Naive thymus-derived CD4-positive, alpha-beta T cell (primary cell): Measurements from ENCODE around the gene FNDC3B. TPM values are rescaled to one million over a fixed set of nuclear protein-coding genes. Genes with fewer than 3 reads are reported as not detected.

Experiments
- ATAC-seq: fragments of 150-1000 bp; cut with Tn5 transposase; 2 replicates; pipeline ENCODE4 v1.10.0; 2021; ENCODE audit warnings: mild to moderate bottlenecking, moderate library complexity
- CTCF ChIA-PET: fragments of 350-600 bp; sonication (Branson Sonifier 250); formaldehyde crosslinking; loops from one replicate; lab custom pipeline; 2021; ENCODE audit warnings: antibody characterized with exemption; lab: Charles Lee
- POLR2A ChIA-PET: fragments of 350-600 bp; sonication (Branson Sonifier 250); formaldehyde crosslinking; loops from one replicate; lab custom pipeline; 2021; ENCODE audit warnings: antibody characterized with exemption, inconsistent platforms; lab: Charles Lee
- DNase-seq, 9 donors: peaks; one replicate each; pipeline versions ENCODE4 v3.0.0 to v3.0.0-alpha.2; 2020 to 2022; ENCODE audit warnings: mixed read lengths in 1 of 9
- H3K27ac ChIP-seq: one replicate; pipeline ENCODE4 v1.7.0; 2013; ENCODE audit warnings: mild to moderate bottlenecking, low read depth, low read length, moderate library complexity
- H3K27me3 ChIP-seq, 2 donors: one replicate each; pipeline ENCODE4 v1.7.0; 2013; ENCODE audit warnings: low read length in 2 of 2, mild to moderate bottlenecking in 2 of 2, moderate library complexity in 2 of 2; ENCODE audit not compliant: control insufficient read depth in 2 of 2, insufficient read depth in 2 of 2
- H3K36me3 ChIP-seq, 3 experiments: 1 replicate in 2 of 3; 2 replicates in 1 of 3; pipeline ENCODE4 v1.7.0; 2013; ENCODE audit warnings: low read length in 3 of 3, mild to moderate bottlenecking in 3 of 3, moderate library complexity in 1 of 3; ENCODE audit not compliant: insufficient read depth in 3 of 3, control insufficient read depth in 2 of 3
- H3K4me1 ChIP-seq, 2 donors: one replicate each; pipeline ENCODE4 v1.7.0; 2013; ENCODE audit warnings: low read length in 2 of 2, mild to moderate bottlenecking in 2 of 2, moderate library complexity in 1 of 2; ENCODE audit not compliant: control insufficient read depth in 2 of 2, insufficient read depth in 2 of 2
- H3K4me3 ChIP-seq: 2 replicates; pipeline ENCODE4 v1.7.0; 2013; ENCODE audit warnings: mild to moderate bottlenecking, low read length
- H3K9me3 ChIP-seq, 3 experiments: 1 replicate in 2 of 3; 2 replicates in 1 of 3; pipeline ENCODE4 v1.7.0; 2013; ENCODE audit warnings: low read length in 3 of 3; ENCODE audit not compliant: control insufficient read depth in 2 of 3
- H3K27ac Mint-ChIP-seq, 9 donors: one replicate each; pipeline ENCODE4 v1.8.0; 2020 to 2022; ENCODE audit warnings: mixed read lengths in 9 of 9, mild to moderate bottlenecking in 8 of 9, moderate library complexity in 5 of 9, inconsistent platforms in 2 of 9
- H3K27me3 Mint-ChIP-seq, 5 donors: one replicate each; pipeline ENCODE4 v1.8.0; 2021 to 2022; ENCODE audit warnings: mixed read lengths in 5 of 5, mild to moderate bottlenecking in 1 of 5
- H3K36me3 Mint-ChIP-seq, 5 donors: one replicate each; pipeline ENCODE4 v1.8.0; 2020 to 2022; ENCODE audit warnings: mixed read lengths in 5 of 5, mild to moderate bottlenecking in 3 of 5, inconsistent platforms in 1 of 5
- H3K4me1 Mint-ChIP-seq, 7 donors: one replicate each; pipeline ENCODE4 v1.8.0; 2020 to 2022; ENCODE audit warnings: mixed read lengths in 7 of 7, mild to moderate bottlenecking in 3 of 7, inconsistent platforms in 1 of 7
- H3K4me3 Mint-ChIP-seq, 10 donors: one replicate each; pipeline ENCODE4 v1.8.0; 2020 to 2022; ENCODE audit warnings: mild to moderate bottlenecking in 10 of 10, mixed read lengths in 10 of 10, moderate library complexity in 6 of 10, inconsistent platforms in 2 of 10
- H3K9me3 Mint-ChIP-seq, 11 donors: one replicate each; pipeline ENCODE4 v1.8.0; 2020 to 2022; ENCODE audit warnings: mixed read lengths in 11 of 11, mild to moderate bottlenecking in 4 of 11, inconsistent platforms in 1 of 11, moderate library complexity in 1 of 11
- intact Hi-C, 2 donors: fragments of 100-400 bp; cut with micrococcal nuclease; formaldehyde crosslinking; loops; one replicate each; pipeline ENCODE4 v1.15.1; 2023
- polyA plus RNA-seq, 2 donors: library from polyadenylated mRNA; unstranded; fragments of 300-500 nt; fragmentation: Illumina TruSeq; gene quantifications; one replicate each; pipeline ENCODE4 v1.2.3, GENCODE V29; 2021
- total RNA-seq, 6 experiments: library from RNA in 5 of 6; stranded (reverse) in 5 of 6; gene quantifications; 1 replicate in 5 of 6; 2 replicates in 1 of 6; pipeline ENCODE4 v1.2.3 and lab custom pipeline; 2021 to 2026

FNDC3B gene
- total and polyA plus RNA-seq, 7 experiments from 2014 or later: 8.6 to 78.6 (median 25.6) TPM

GRCh38 chr3:172199850-172200369, 160.5 kb downstream of the FNDC3B start:
- ChIA-PET POLR2A (no interaction called here), CTCF (no interaction called here)
- Mint-ChIP-seq H3K36me3 (peaks cover 10 to 58% (median 44%) of the 10 kb centered on the region in 5 donors), H3K4me3 (no peak overlapping the region), H3K27me3 (no peaks in the 10 kb centered on the region), H3K9me3 (peaks cover 4 to 27% (median 11%) of the 10 kb centered on the region in 11 donors), H3K27ac (no peak overlapping the region), H3K4me1 (peaks cover 0 to 13% (median 7%) of the 10 kb centered on the region in 7 donors)
- H3K36me3 ChIP-seq: no peaks in the 10 kb centered on the region
- H3K9me3 ChIP-seq: peaks cover 0 to 3% (median 0%) of the 10 kb centered on the region in 3 experiments
- no peak overlapping the region for H3K27ac ChIP-seq
- H3K4me3 ChIP-seq: no peak overlapping the region
- no peaks in the 10 kb centered on the region for H3K4me1 ChIP-seq
- no peak for DNase-seq
- ATAC-seq: no peak
- intact Hi-C loops: no loop called here
- no peaks in the 10 kb centered on the region for H3K27me3 ChIP-seq

- no peak for ATAC-seq
- no peak for DNase-seq
- intact Hi-C loops: no loop called here
- H3K27me3 Mint-ChIP-seq: no peaks in the 10 kb centered on the region
- Histone ChIP-seq H3K4me1 (no peaks in the 10 kb centered on the region), H3K9me3 (peaks cover 0 to 14% (median 0%) of the 10 kb centered on the region in 3 experiments), H3K4me3 (no peak overlapping the region), H3K27ac (no peak overlapping the region), H3K27me3 (no peaks in the 10 kb centered on the region), H3K36me3 (no peaks in the 10 kb centered on the region)
- no peak overlapping the region for H3K4me3 Mint-ChIP-seq
- H3K9me3 Mint-ChIP-seq: peaks cover 6 to 37% (median 14%) of the 10 kb centered on the region in 11 donors
- H3K4me1 Mint-ChIP-seq: peaks cover 0 to 7% (median 0%) of the 10 kb centered on the region in 7 donors
- POLR2A ChIA-PET: no interaction called here
- no peak overlapping the region for H3K27ac Mint-ChIP-seq
- CTCF ChIA-PET: no interaction called here
- H3K36me3 Mint-ChIP-seq: peaks cover 14 to 66% (median 57%) of the 10 kb centered on the region in 5 donors
Observed at GRCh38 chr3:172201136-172201869, 161.9 kb downstream of the FNDC3B start.

- CTCF ChIA-PET: no interaction called here
- Histone ChIP-seq H3K9me3 (peaks cover 0 to 14% (median 0%) of the 10 kb centered on the region in 3 experiments), H3K4me3 (no peak overlapping the region), H3K36me3 (no peaks in the 10 kb centered on the region), H3K27me3 (no peaks in the 10 kb centered on the region), H3K27ac (no peak overlapping the region), H3K4me1 (no peaks in the 10 kb centered on the region)
- Mint-ChIP-seq H3K36me3 (peaks cover 14 to 69% (median 59%) of the 10 kb centered on the region in 5 donors), H3K9me3 (peaks cover 6 to 39% (median 14%) of the 10 kb centered on the region in 11 donors), H3K4me1 (peaks cover 0 to 7% (median 0%) of the 10 kb centered on the region in 7 donors), H3K4me3 (no peak overlapping the region), H3K27me3 (no peaks in the 10 kb centered on the region), H3K27ac (no peak overlapping the region)
- intact Hi-C loops: no loop called here
- ATAC-seq (no peak), DNase-seq (no peak)
- POLR2A ChIA-PET: no interaction called here
Observed at GRCh38 chr3:172201870-172202236, 162.5 kb downstream of the FNDC3B start.

- Histone ChIP-seq H3K27me3 (no peaks in the 10 kb centered on the region), H3K27ac (no peak overlapping the region), H3K4me3 (no peak overlapping the region), H3K9me3 (peaks cover 0 to 14% (median 0%) of the 10 kb centered on the region in 3 experiments), H3K36me3 (no peaks in the 10 kb centered on the region), H3K4me1 (no peaks in the 10 kb centered on the region)
- Mint-ChIP-seq H3K36me3 (peaks cover 14 to 67% (median 60%) of the 10 kb centered on the region in 5 donors), H3K4me1 (peaks cover 0 to 8% (median 0%) of the 10 kb centered on the region in 7 donors), H3K27ac (no peak overlapping the region), H3K4me3 (no peak overlapping the region), H3K9me3 (peaks cover 6 to 40% (median 14%) of the 10 kb centered on the region in 11 donors), H3K27me3 (no peaks in the 10 kb centered on the region)
- no peak for ATAC-seq
- intact Hi-C loops: no loop called here
- ChIA-PET CTCF (no interaction called here), POLR2A (no interaction called here)
- no peak for DNase-seq
Observed at GRCh38 chr3:172202797-172203196, 163.4 kb downstream of the FNDC3B start.

GRCh38 chr3:172203522-172204258, 164.3 kb downstream of the FNDC3B start:
- CTCF ChIA-PET: interaction anchor here (0.6 kb wide), 1 partner anchor 1909 kb away, joined by 3 read pairs; no protein-coding TSS in a partner anchor
- no peaks in the 10 kb centered on the region for H3K36me3 ChIP-seq
- H3K4me3 ChIP-seq: no peak overlapping the region
- H3K4me1 Mint-ChIP-seq: peaks cover 0 to 8% (median 0%) of the 10 kb centered on the region in 7 donors
- no peak overlapping the region for H3K4me3 Mint-ChIP-seq
- no peak overlapping the region for H3K27ac Mint-ChIP-seq
- H3K4me1 ChIP-seq: no peaks in the 10 kb centered on the region
- H3K36me3 Mint-ChIP-seq: peaks cover 14 to 64% (median 52%) of the 10 kb centered on the region in 5 donors
- DNase-seq (no peak), ATAC-seq (no peak)
- H3K9me3 Mint-ChIP-seq: peaks cover 6 to 40% (median 14%) of the 10 kb centered on the region in 11 donors
- no peaks in the 10 kb centered on the region for H3K27me3 ChIP-seq
- H3K9me3 ChIP-seq: peaks cover 0 to 14% (median 0%) of the 10 kb centered on the region in 3 experiments
- POLR2A ChIA-PET: no interaction called here
- H3K27ac ChIP-seq: no peak overlapping the region
- H3K27me3 Mint-ChIP-seq: no peaks in the 10 kb centered on the region
- intact Hi-C loops: no loop called here

- no peak overlapping the region for H3K27ac Mint-ChIP-seq
- Histone ChIP-seq H3K36me3 (no peaks in the 10 kb centered on the region), H3K4me3 (no peak overlapping the region), H3K27me3 (no peaks in the 10 kb centered on the region), H3K9me3 (peaks cover 0 to 14% (median 0%) of the 10 kb centered on the region in 3 experiments), H3K4me1 (no peaks in the 10 kb centered on the region), H3K27ac (no peak overlapping the region)
- no peak overlapping the region for H3K4me3 Mint-ChIP-seq
- intact Hi-C loops: no loop called here
- POLR2A ChIA-PET: no interaction called here
- CTCF ChIA-PET: no interaction called here
- H3K9me3 Mint-ChIP-seq: peaks cover 6 to 40% (median 14%) of the 10 kb centered on the region in 11 donors
- H3K27me3 Mint-ChIP-seq: no peaks in the 10 kb centered on the region
- H3K4me1 Mint-ChIP-seq: peaks cover 0 to 8% (median 0%) of the 10 kb centered on the region in 7 donors
- H3K36me3 Mint-ChIP-seq: peaks cover 14 to 64% (median 47%) of the 10 kb centered on the region in 5 donors
- DNase-seq: no peak
- ATAC-seq: no peak
Observed at GRCh38 chr3:172204716-172205115, 165.3 kb downstream of the FNDC3B start.
